HG03575 (cell line): Measurements from ENCODE around the gene USH1C.

Experiments used
- ATAC-seq: cut with Tn5 transposase; IDR thresholded peaks from one replicate; pipeline ENCODE4 v1.9.1; 2021; ENCODE audit not compliant: unreplicated experiment, insufficient number of reproducible peaks, low FRiP score; ENCODE audit errors: extremely low read depth

The USH1C gene

DNA sequence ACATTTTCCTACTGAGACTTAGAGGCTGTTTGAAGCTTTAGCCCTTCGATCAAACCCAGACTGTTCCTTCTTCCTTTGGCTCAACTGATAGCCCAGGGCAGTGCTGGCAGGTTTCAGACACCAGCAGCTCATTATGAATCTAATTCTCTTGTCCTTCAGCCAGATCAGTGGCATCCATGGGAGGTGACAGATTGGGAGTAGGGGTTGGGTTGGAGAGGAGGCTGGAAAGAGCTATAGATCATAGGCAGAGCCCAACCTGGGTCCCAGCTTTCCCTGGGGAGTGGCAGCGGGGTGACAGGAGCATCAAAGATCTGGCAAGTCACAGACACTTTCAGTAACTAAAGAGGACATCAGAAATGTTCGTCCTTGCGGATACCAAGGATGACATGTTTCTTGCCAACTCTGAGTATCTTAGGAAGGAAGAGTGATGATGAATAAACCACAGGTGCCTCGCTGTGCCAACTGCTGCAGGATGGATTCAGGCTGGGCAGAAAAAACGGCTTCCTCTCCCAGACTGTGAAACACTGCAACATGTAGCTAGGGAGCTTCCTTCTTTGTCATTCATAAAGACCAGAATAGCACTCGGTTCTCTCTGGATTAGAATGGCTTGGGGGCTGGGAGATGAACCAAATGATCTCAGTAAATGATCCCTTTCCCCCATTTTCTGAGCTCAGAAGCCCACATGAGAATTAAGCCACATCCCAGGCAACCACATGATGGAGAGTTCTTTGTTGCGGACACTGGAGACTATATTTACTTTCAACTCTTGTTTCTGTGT lies 86.6 kb downstream of the USH1C start:
- ATAC-seq, result no peak

- ATAC-seq, result no peak
Measured at GRCh38 chr11:17452668-17453067, 91.5 kb downstream of the USH1C start.

- ATAC-seq, result no peak
Measured at GRCh38 chr11:17449158-17449557, 95.1 kb downstream of the USH1C start.

DNA sequence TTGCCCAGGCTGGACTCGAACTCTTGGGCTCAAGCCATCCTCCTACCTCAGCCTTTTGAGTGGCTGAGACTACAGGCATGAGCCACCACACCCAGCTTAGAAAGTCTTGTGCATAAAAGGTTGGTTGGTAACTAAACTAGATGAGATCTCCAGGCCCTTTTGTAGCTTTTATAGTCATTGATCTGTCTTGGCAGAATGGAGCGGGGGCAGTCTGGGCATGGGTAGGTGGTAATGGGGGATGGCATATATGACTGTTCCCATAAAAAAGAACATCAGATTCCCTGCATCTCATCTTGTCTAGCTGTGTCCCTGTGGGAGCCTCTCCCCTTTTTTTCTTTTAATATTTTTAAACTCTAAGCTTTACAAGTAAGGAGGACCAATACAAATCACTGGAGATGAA lies 97.7 kb downstream of the USH1C start:
- ATAC-seq, result no peak

DNA sequence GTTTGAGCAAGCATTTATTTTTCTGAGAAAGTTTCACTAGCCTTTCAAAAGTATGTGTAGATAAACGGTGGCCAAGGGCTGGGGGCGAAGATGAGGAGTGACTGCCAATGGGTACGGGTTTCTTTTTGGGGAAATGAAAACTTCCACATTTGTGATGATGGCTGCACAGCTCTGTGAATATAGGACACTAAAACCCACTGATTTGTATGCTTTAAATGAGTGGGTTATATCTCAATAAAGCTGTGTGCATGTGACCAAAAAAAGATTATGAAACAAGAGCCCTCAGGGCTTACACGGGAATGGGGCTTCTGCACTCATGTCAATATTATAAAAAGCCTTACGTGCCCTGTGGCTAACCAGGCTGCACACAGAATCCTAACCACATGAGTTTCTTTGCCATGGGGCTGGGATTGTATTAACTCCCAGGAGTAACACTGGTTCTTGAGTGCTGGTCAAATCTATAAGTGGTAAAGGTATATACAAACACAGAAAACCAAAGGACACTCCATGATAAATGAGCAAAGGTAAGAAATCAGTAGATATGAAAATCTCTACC lies 98.9 kb downstream of the USH1C start:
- no peak for ATAC-seq

DNA sequence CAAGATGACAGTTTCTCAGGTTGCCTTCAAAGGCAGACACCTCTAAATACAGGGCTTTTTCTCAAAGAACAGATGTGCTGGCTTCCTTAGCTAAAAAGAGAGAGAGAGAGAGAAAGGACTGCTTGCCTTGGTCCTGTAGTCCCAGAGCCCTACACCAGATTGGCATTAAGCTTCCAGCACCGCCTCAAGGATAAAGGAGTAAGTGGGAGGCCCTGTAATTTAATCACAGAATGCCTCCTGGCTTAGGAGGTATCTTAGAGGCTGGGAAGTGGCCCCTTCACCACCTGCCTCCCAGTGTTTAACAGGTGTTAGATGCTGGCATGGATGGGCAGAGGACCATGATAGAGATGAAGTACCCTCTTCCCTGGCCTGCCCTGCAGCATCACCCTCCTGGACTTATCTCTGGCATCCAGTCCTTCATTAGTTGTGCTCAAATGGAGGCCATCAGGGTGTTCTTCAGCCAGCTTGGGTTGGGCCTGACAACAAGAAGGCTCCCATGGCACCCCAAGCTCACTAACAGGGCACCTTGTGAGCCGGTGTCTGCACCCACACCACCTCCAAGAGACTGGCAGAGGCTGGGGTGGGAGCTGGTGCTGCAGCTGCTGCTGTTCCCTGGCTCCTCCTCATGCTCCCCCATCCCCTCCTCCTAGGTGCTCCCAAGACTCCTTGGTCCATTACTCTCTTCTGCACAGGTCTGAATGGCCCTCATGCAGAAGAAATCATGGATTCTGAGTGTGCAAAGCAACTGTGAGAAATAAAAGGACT lies 100.1 kb downstream of the USH1C start:
- no peak for ATAC-seq
